GM18508 (cell line): Measurements from ENCODE around the gene GRK1.
"Not testable (repeated sequence)": the region's sequence is repeated elsewhere in the genome, so short reads cannot be mapped to it uniquely, and the experiment has no call there.

Source experiments
- ATAC-seq: cut with Tn5 transposase; IDR thresholded peaks from one replicate; pipeline ENCODE4 v1.9.1; 2021; ENCODE audit warnings: moderate number of reproducible peaks; ENCODE audit not compliant: insufficient read depth, unreplicated experiment

Gene GRK1

DNA sequence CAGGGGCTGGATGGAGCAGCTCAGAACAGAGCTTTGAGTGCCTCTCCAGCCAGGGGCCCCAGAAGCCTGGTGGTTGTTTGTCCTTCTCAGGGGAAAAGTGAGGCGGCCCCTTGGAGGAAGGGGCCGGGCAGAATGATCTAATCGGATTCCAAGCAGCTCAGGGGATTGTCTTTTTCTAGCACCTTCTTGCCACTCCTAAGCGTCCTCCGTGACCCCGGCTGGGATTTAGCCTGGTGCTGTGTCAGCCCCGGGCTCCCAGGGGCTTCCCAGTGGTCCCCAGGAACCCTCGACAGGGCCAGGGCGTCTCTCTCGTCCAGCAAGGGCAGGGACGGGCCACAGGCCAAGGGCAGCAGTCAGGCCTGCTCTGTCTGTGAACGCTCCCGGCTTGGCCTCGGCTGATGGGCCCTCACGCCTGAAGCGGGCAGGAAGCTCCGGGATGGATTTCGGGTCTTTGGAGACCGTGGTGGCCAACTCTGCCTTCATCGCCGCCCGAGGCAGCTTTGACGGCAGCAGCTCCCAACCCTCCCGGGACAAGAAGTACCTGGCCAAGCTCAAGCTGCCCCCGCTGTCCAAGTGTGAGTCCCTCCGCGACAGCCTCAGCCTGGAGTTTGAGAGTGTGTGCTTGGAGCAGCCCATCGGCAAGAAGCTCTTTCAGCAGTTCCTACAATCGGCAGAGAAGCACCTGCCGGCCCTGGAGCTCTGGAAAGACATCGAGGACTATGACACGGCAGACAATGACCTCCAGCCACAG lies at the start of gene GRK1:
TSS of gene GRK1 (plus strand) at position 269 of the 751 bp plus-strand sequence. CDS start at position 437, 168 bp downstream.
- ATAC-seq = no peak

DNA sequence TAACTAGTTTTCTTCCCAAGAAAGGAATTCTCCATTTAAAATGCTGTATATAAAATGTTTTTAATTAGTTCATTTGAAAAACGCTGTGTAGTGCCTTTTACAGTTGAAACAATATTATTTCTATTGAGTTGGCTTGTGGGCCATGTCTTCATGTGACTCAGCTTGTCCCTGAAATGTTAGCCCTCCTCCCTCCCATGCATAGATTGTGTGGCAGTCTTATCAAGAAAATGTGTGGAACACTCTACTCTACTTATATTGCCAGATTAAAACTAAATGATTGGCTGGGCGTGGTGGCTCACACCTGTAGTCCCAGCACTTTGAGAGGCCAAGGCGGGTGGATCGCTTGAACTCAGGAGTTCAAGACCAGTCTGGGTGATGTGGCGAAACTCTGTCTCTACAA lies 49.1 kb upstream of the GRK1 start:
- no peak for ATAC-seq

DNA sequence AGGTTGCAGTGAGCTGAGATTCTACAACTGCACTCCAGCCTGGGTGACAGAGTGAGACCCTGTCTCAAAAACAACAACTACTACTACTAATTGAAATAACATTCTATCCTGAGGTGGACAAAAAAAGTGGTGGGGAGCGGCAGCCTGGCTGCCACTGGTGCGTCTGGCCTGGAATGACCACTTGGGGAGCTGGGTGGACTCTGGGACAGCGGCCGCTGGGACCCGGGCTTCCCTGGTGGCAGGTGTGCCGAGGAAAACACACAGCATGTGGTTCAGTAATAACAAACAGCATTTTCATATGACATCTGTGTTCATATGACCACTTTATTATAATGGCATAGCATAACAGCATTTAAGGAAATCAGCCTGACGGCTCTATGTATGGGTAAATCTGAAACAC lies 48.6 kb upstream of the GRK1 start:
- ATAC-seq = no peak

DNA sequence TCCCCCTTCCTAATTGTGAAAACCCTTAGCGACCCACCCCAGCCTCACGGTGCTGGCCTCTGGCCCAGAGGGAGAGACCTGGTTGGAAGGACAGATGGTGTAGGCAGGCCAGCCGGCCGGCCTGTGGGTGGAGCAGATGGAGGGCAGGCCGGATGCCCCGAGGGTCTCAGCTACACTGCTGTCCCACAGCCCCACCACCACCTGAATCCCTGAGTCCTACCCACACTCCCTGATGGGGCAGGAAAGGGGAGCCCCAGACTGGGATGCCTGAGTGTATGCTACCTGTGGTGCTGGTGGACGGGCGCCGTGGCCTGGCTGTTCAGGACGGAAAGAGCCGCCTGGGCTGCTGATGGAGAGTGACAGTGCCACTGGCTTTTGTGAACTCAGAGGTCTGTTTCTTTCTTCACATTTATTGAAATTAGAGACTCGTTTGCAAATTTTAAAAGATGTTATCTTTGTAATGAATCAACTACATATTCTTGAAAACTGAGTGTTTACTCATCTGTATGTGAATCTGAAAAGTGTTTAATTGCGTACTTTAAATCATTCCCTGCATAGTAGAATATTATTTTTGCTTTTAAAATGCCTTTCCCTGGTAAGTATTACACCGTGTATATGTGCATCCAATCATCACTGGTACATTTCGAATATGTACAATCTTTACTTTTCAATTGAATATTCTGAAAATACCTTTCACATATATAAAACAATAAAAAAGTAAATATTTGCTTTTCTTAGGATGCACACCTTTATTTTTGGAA lies 46.8 kb upstream of the GRK1 start:
- ATAC-seq = no peak

DNA sequence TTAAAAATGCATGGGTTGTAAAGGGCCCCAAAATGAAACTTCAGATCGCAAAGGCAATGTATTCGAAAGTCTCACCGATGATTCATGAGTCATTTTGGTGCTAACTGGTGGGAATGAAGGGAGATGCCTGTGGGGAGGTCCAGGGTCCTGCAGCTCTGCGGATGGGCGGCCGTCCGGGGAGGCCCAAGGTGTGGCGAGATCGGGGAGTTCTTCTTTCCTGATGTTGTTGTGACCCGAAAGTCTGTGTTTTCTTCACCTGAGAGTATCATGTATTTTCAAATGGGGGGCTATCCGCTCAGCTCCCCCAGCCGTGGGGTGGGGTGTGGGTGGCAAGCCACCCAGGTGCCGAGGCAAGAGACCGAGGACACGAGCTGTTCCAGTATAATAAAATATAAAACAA lies 46.0 kb upstream of the GRK1 start:
- no peak for ATAC-seq

DNA sequence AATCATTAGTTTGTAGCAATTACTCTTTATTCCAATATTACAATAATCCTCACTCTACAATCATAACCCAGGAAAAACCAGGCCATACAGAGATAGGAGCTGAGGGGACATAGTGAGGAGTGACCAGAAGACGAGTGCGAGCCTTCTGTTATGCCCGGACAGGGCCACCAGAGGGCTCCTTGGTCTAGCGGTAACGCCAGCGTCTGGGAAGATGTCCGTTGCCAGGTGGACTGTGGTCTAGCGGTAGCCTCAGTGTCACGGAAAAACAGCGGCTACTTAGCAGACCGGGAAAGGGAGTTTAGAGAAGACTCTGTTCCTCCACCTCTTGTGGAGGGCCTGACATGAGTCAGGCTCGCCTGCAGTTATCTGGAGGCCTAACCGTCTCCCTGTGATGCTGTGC lies 45.5 kb upstream of the GRK1 start:
- not testable (repeated sequence) for ATAC-seq

DNA sequence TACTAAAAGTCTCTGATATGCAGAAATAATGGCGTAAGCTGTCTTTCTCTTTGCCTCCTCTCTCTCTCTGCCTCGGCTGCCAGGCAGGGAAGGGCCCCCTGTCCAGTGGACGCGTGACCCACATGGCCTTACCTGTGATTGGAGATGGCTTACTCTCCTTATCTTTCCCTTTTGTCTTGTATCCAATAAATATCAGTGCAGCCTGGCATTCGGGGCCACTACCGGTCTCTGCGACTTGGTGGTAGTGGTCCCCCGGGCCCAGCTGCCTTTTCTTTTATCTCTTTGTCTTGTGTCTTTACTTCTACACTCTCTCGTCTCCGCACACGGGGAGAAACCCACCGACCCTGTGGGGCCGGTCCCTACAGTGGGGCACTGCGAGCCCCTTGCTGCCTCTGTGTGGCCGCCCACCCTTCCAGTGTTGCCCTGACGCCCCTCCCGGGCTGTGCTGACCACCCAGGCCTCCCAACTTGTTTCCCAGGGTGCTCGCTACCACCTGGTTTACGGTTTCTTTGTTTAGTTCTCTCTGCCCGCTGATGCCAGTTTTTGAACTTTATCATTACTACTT lies 45.0 kb upstream of the GRK1 start:
- ATAC-seq = not testable (repeated sequence)

DNA sequence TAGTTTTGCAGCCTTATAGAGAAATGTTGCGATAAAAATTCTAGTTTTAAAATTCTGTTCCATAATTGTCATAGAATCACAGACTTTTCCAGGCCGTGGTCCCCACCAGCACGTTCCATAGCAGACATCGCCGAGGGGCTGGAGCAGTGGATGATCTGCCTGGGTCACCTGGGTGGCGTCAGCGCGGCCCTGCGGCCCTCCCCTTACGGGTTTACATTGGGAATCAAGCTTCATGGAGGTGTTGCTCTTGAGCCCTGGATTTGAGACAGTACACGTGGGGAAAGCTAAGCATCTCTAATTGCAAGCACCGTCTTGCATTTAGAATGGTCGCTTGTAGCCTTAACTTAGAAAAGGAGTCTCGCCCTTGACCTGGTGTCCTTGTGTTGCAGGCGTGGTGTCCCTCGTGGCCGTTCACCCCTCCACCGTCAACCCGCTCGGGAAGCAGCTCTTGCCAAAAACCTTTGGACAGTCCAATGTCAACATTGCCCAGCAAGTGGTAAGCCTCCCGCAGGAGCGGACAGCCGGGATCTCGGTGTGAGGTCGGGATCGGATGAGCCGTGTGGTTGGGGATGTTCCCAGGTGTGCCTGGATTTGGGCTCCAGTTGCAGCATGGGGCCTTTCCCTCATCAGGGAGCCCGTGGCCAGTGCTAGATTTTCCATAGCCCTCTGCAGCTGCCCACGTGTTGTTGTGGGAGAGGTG lies 44.1 kb upstream of the GRK1 start:
- no peak for ATAC-seq

DNA sequence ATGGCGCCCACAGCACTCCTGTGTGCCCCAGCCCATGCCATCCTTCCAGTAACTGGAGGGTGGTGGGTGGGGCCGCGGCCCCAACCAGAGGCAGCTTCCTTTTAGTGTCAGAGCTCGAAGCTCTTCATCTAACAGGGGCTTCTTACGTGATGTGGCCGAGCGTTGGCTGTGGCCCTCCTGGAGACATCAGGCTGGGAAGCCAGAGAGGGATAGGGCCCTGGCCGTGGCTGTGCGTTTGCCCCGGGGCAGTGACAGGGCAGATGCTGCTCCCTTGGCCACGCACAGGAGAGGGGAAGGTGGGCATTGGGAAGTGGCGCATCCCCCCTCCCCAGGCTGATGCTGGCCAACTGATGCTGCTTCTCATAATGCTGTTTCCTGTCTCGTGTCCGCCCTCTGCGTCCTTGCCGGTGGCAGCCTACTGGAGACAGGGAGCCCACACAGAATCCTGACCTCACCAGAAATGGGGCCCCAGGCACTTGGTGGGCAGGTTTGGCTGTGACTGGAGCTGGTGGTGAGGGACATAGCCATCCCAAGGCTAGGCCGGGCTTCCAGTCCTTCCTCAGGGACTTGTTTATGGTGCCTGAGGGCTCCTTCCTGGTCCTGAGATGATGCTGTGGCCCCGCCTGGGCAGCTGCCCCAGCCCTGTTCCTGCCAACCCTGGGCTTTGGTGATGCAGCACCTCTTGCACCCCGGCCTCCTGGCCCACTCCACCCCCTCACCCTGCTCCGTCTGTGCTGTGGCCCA lies 43.4 kb upstream of the GRK1 start:
- no peak for ATAC-seq

DNA sequence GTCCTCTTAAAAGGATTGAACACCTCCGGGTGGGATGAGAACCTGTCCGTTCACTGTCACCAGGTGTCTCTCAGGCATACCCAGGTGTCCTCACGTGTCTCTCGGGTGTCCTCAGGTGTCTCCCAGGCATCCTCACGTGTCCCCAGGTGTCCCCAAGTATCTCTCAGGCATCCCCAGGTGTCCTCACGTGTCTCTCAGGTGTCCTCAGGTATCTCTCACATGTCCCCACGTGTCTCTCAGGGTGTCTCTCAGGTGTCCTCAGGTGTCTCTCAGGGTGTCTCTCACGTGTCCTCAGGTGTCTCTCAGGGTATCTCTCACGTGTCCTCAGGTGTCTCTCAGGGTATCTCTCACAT lies 42.8 kb upstream of the GRK1 start:
- ATAC-seq = no peak

DNA sequence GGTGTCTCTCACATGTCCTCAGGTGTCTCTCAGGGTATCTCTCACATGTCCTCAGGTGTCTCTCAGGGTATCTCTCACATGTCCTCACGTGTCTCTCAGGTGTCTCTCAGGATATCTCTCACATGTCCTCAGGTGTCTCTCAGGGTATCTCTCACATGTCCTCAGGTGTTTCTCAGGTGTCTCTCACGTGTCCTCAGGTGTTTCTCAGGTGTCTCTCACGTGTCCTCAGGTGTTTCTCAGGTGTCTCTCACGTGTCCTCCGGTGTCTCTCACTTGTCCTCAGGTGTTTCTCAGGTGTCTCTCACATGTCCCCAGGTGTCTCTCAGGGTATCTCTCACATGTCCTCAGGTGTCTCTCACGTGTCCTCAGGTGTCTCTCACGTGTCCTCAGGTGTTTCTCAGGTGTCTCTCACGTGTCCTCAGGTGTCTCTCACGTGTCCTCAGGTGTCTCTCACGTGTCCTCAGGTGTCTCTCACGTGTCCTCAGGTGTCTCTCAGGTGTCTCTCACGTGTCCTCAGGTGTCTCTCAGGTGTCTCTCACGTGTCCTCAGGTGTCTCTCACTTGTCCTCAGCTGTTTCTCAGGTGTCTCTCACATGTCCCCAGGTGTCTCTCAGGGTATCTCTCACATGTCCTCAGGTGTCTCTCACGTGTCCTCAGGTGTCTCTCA lies 42.2 kb upstream of the GRK1 start:
- not testable (repeated sequence) for ATAC-seq

DNA sequence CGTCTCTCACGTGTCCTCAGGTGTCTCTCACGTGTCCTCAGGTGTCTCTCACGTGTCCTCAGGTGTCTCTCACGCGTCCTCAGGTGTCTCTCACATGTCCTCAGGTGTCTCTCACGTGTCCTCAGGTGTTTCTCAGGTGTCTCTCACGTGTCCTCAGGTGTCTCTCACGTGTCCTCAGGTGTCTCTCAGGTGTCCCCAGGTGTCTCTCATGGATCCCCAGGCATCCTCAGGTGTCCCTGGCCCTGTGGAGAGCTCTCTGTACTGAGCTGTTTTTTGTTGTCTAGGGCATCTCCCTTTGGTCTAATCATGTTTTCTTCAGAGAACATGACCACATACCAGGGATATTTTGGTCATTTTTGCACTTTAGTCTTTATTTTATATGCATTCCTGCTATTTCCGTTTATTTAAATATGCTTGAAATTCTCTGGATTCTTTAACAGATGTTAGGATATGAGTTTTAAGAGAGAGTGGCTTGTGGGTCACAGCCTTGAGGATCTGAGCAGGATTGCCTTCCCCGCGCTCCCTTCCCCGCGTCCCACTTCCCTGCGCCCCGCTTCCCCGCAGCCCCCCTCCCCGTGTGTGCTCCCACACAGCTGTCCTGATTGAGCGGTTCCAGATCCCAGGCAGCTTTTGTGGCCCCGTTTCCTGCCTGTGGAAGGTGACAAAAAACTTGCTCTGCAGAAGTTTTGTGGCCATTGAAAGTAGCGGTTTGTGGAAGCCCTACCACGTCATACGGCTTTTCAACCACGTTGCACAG lies 40.9 kb upstream of the GRK1 start:
- no peak for ATAC-seq

DNA sequence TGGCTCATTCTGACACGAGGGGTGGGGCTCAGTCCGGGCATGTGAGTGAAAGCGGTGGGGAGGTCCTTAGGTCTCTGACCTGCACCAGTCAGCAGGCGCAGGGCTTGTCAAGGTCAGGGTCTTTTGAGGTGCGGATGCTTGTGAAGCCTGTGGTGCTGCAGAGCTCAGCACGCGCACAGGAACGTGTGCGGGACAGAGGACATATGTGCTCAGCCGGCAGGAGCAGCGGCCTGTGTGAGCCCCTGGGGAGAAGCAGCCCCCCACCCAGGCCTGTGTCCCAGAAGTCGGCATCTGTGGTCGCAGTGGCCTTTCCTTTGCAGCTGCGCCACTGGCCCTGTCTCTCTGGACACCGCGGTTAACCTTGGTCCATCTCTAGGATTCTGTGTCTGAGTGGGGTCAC lies 39.9 kb upstream of the GRK1 start:
- no peak for ATAC-seq

DNA sequence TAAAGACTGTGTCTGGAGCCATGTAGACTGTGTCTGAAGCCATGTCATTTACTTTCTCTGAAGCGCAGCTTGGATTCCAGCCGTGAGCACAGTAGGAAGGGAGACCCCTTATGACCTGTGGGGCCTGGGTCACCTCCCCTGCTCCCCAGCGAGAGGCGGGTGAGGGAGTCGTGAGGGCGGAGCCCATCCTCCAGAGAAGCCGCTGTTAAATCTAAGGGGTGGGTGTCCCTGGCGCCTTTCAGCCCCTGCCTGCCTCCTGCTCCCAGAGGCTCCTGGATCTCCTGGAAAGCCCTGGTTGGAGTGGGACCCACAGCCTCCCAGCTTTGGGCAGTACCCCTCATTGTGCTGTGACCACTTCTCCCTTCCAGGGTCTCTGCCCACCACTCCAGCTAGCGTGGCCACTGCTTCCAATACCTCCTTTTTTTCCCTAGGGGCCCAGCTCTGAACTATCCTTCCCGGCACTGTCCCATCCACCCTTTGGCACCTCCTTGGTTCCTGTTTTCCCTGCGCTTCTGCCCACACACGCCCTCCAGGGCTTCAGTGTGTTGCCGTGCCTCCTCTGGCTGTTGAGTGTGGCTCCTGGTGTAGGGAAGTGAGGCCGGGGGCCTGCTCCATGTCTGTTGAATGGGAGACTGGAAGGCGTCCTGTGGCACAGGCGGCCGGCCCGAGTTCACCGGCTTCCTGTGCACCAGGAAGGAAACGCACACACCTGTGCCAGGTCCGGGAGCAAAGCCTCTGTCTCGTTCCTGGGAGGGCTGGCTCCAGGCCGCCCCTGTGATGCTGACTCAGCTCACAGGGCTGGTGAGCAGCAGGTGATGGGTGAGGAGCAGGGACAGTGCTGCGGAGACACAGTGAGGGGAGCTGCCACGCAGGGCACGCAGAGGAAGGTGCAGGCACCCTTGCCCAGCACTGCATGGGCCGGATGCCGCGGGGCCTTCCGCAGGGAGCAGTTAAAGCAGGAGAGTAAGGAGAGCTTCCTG lies 38.4 kb upstream of the GRK1 start:
- ATAC-seq = no peak

DNA sequence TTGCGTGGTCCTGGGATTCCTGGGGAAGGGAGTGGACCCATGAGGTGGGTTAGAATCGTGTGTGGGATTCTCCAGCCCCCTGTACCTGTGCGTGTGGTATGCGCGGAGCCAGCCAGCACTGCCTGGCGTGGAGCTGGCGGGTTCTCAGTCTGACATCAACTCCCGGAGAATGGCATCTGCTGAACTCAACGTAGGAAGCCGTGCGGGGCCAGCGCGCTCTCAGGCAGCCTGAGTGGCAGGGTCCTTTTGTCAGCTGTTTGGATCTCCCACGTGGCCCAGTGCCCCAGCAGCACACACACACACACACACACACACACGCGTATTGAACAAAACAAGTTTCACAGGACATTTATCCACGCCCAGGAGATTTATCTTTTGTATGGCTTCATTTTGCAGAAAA lies 37.2 kb upstream of the GRK1 start:
- no peak for ATAC-seq

DNA sequence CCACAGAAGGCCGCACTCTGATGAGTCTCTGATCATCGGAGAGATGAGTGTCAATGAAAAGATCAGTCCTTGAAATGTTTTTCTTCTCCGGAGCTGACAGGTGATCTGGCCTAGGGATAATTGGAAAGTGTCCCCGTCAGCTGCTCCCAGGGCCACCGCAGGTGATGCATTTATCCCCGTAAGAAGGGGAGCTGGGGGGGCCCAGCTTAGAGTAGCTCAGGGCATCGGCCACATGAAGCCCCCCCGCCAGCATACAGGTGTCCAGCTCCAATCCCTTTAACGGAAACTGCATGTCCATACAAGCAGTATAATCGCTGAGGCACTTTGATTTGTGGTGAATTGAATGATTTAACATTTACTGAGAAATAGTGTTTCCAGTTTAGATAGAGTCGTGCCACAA lies 36.7 kb upstream of the GRK1 start:
- ATAC-seq = no peak

DNA sequence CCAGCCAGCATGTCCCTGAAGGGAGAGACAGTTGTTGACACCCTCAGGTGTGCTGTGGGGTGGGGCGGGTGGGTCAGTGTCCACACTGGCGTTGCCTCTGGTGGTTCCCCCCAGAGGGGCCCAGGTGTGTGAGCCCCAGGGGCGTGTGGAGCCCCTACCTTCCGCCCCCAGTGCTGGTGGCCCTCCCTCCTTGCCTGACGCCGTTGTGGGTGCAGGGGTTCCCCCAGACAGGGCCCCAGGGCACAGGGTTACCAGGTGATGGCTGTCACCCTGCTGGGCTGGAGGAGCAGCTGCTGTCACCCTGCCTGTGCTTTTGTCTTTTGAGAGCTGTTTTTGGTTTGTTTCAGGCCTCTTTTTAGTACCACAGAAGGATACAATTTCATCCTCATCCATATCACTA lies 36.2 kb upstream of the GRK1 start:
- ATAC-seq = no peak
